Ovary (tissue), 9 donors: ENCODE data around the gene MANEAL. TPM values are rescaled to one million over a fixed set of nuclear protein-coding genes. Genes with fewer than 3 reads are reported as not detected.

Source experiments
- DNase-seq, 5 donors: peaks; one replicate each; pipeline ENCODE4 v3.0.0-alpha.2; 2019 to 2020
- H3K27ac ChIP-seq, 2 donors: fragments of 200-600 bp; one replicate each; pipeline versions ENCODE4 v1.5.1 to v1.8.0; 2019 to 2022
- H3K27me3 ChIP-seq: fragments of 200-600 bp; one replicate; pipeline ENCODE4 v1.8.0; 2022
- H3K36me3 ChIP-seq: fragments of 200-600 bp; sonication (generic); one replicate; pipeline ENCODE4 v1.5.1; 2019
- H3K4me1 ChIP-seq: one replicate; pipeline ENCODE4 v1.8.1; 2013; ENCODE audit warnings: mild to moderate bottlenecking, moderate library complexity; ENCODE audit not compliant: insufficient read depth
- H3K4me3 ChIP-seq: fragments of 200-600 bp; sonication (generic); one replicate; pipeline ENCODE4 v1.5.1; 2017
- H3K9me3 ChIP-seq, 2 donors: fragments of 200-600 bp in 1 of 2; sonication (generic) in 1 of 2; one replicate each; pipeline versions ENCODE4 v1.5.1 to v1.8.1; 2013 to 2019; ENCODE audit warnings: mild to moderate bottlenecking in 1 of 2, moderate library complexity in 1 of 2
- EP300 ChIP-seq: sonication (generic); formaldehyde crosslinking; IDR thresholded peaks from one replicate; pipeline ENCODE4 v1.6.1; 2017; ENCODE audit warnings: antibody characterized with exemption
- POLR2A ChIP-seq: fragments of 450-650 bp; IDR thresholded peaks from one replicate; pipeline ENCODE4 v1.6.1; 2017; ENCODE audit warnings: antibody characterized with exemption, mild to moderate bottlenecking, moderate library complexity
- WGBS, 3 donors: extraction: QIAGEN DNeasy Blood & Tissue Kit in 1 of 3; methylation state at CpG; one replicate each; pipeline versions ENCODE4 v1.1.5 to v1.1.7; 2013 to 2017; 5-methylcytosine and 5-hydroxymethylcytosine counted together
- intact Hi-C, 4 donors: fragments of 100-400 bp; cut with DNase I; formaldehyde crosslinking; loops; one replicate each; pipeline versions ENCODE4 v1.11.0 to v1.15.1; 2022 to 2023
- polyA plus RNA-seq, 2 donors: library from polyadenylated mRNA; stranded (reverse); fragments of 200-250 nt in 1 of 2; fragments of 350-450 nt in 1 of 2; fragmentation: Illumina TruSeq in 1 of 2; extraction: RNeasy Lipid Tissue Mini Kit (QIAGEN cat#74804) in 1 of 2; gene quantifications; one replicate each; pipeline ENCODE4 v1.2.3, GENCODE V29; 2013 to 2014
- total RNA-seq, 7 donors: library from RNA; depleted of rRNA in 2 of 7; stranded (reverse); fragments of >200 nt in 2 of 7; fragmentation: NEBNext Ultra II Directional in 3 of 7; extraction: Animal tissue kit (Norgen Biotek cat#: 25700) in 3 of 7; gene quantifications; one replicate each; pipeline versions ENCODE4 v1.1.0 to v1.2.4, GENCODE V29; 2016 to 2023
- TF ChIP-seq, protein P1 (sequence below), 3 donors: fragments of 450-650 bp in 2 of 3; fragments of 200-600 bp in 1 of 3; IDR thresholded peaks; one replicate each; pipeline versions ENCODE4 v1.5.1 to v1.8.0; 2016 to 2022; ENCODE audit warnings: antibody characterized with exemption in 3 of 3, mild to moderate bottlenecking in 1 of 3
- donor health status: DM: no; HTN: no; CAD: no; lungs with moderate emphysema.
- donor health status: DM: no; HTN: no; CAD: no.
- donor health status: Bipolar disorder and iron deficiency.
- donor health status: DM: yes; HTN: yes; CAD: no.
- donor health status: DM: no; HTN: no; CAD: no.
- donor health status: DM: yes; HTN: yes; CAD: no.

Gene MANEAL
- total and polyA plus RNA-seq, 9 donors = 0.66 to 3.7 (median 1.7) TPM; not detected in 1

DNA sequence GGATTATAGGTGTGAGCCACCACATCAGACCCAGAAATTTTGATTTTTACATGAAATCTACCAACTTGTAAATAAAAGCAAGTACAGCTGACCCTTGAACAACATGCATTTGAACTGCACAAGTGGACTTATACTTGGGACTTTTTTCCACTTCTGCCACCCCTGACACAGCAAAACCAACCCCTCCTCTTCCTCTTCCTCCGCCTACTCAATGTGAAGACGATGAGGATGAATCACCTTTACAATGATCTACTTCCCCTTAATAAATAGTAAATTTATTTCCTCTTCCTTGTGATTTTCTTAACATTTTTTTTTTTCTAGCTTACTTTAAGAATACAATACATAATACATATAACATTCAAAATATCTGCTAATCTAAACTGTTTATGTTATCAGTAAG, 31.9 kb downstream of the MANEAL start:
- TF ChIP-seq EP300 (no peak), POLR2A (no peak)
- TF ChIP-seq, protein P1, sequence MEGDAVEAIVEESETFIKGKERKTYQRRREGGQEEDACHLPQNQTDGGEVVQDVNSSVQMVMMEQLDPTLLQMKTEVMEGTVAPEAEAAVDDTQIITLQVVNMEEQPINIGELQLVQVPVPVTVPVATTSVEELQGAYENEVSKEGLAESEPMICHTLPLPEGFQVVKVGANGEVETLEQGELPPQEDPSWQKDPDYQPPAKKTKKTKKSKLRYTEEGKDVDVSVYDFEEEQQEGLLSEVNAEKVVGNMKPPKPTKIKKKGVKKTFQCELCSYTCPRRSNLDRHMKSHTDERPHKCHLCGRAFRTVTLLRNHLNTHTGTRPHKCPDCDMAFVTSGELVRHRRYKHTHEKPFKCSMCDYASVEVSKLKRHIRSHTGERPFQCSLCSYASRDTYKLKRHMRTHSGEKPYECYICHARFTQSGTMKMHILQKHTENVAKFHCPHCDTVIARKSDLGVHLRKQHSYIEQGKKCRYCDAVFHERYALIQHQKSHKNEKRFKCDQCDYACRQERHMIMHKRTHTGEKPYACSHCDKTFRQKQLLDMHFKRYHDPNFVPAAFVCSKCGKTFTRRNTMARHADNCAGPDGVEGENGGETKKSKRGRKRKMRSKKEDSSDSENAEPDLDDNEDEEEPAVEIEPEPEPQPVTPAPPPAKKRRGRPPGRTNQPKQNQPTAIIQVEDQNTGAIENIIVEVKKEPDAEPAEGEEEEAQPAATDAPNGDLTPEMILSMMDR (IDR thresholded peaks at IDR 0.05) = no peak
- no peak for DNase-seq
- H3K36me3 ChIP-seq = peaks cover 2% of the 10 kb centered on the region
- H3K27me3 ChIP-seq = no peaks in the 10 kb centered on the region
- 88 to 93% (median 89%) methylated on average over 2 of the region's 2 CpGs for WGBS, 3 donors
- no peaks in the 10 kb centered on the region for H3K4me1 ChIP-seq
- intact Hi-C loops = no loop called here
- H3K9me3 ChIP-seq = no peaks in the 10 kb centered on the region
- no peak overlapping the region for H3K27ac ChIP-seq
- no peak overlapping the region for H3K4me3 ChIP-seq

DNA sequence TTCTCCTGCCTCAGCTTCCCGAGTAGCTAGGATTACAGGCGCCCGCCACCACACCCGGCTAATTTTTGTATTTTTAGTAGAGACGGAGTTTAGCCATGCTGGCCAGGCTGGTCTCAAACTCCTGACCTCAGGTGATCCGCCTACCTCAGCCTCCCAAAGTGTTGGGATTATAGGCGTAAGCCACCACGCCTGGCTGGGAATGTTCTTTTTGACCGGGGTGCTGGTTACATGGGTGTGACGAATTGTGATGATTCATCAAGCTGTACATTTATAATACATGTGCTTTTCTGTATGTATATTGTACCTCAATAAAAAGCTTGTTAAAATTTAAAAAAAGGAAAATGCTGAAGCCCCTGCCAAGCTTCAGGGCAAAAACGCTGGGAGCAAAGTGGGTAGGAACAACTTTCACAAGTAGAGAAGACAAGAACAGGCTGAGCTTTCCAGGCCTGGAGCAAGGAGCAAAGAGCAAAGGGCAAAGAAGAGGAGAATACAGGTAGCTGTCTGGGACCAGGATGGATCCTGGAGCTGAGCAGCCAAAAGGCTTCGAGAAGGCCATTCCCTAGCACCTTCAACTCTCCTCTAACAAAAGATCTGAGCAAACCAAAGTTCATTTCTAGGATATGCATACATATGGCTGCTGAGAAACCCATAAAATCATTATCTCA, 34.9 kb downstream of the MANEAL start:
- no peaks in the 10 kb centered on the region for H3K4me1 ChIP-seq
- intact Hi-C loops = no loop called here
- DNase-seq = no peak
- H3K36me3 ChIP-seq = no peaks in the 10 kb centered on the region
- no peak overlapping the region for H3K27ac ChIP-seq
- TF ChIP-seq, protein P1 (IDR thresholded peaks at IDR 0.05) = no peak
- TF ChIP-seq POLR2A = no peak
- no peaks in the 10 kb centered on the region for H3K9me3 ChIP-seq
- H3K27me3 ChIP-seq = no peaks in the 10 kb centered on the region
- 91 to 96% (median 92%) methylated on average over 12 of the region's 12 CpGs for WGBS, 3 donors
- H3K4me3 ChIP-seq = no peak overlapping the region

DNA sequence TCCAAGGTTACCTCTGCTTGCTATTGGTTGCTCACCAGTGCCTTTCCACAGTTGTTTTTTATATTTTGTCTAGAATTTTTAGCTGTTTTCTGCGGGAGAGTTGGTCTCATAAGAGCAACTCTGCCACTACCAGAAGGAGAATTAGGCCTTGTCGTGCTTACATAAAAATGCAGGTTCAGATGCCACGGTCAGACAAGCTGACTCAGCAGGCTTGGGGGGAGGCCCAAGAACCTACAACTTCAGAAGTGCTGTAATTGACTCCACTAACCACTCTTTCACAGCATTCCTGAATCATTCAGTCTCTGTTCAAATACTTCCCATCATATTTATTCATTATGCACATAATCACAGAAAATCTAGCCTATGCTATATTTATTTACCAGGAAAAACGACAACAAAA, 37.5 kb downstream of the MANEAL start:
- no peak overlapping the region for H3K27ac ChIP-seq
- H3K36me3 ChIP-seq = no peaks in the 10 kb centered on the region
- intact Hi-C loops = no loop called here
- no peak for DNase-seq
- TF ChIP-seq EP300 (no peak), POLR2A (no peak)
- TF ChIP-seq, protein P1 (IDR thresholded peaks at IDR 0.05) = no peak
- H3K4me1 ChIP-seq = no peaks in the 10 kb centered on the region
- H3K9me3 ChIP-seq = no peaks in the 10 kb centered on the region
- WGBS, 3 donors = 87 to 95% (median 87%) methylated on average over 4 of the region's 4 CpGs
- no peaks in the 10 kb centered on the region for H3K27me3 ChIP-seq
- no peak overlapping the region for H3K4me3 ChIP-seq

DNA sequence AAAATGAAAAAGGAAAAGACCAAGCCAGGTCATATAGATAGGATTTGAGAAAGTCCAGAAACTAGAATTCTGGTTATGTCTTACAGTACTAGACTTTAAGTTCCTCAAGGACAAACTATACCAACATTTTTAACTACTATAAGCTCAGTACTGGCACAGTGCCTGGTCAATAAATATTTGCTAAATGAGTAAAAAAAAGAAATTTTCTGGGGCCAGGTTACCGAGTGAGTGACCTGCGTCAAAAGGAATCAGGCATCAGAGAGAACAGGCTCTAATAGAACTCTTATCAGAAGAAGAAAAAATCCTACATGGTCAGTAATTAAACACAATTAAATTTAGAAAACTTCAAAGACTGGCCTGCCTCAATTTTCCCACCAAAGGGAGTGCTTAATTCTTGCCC, 38.2 kb downstream of the MANEAL start:
- WGBS, 3 donors = 73 to 87% (median 81%) methylated on average over 2 of the region's 2 CpGs
- H3K27ac ChIP-seq = no peak overlapping the region
- H3K27me3 ChIP-seq = no peaks in the 10 kb centered on the region
- intact Hi-C loops = no loop called here
- H3K4me1 ChIP-seq = no peaks in the 10 kb centered on the region
- no peak overlapping the region for H3K4me3 ChIP-seq
- H3K9me3 ChIP-seq = no peaks in the 10 kb centered on the region
- no peak for DNase-seq
- no peaks in the 10 kb centered on the region for H3K36me3 ChIP-seq
- TF ChIP-seq, protein P1 (IDR thresholded peaks at IDR 0.05) = no peak
- TF ChIP-seq EP300 = no peak
- TF ChIP-seq POLR2A = no peak
